Endothelial cell of umbilical vein (primary cell): ENCODE results near the gene CAMTA1. TPM values are rescaled to one million over a fixed set of nuclear protein-coding genes. Genes with fewer than 3 reads are reported as not detected.

ENCODE experiments used
- BruUV-seq: library from RNA; stranded (reverse); fragments of 400-500 nt; replicated peaks from 2 replicates; lab custom pipeline; 2021; lab: Mats Ljungman, UMichigan
- CTCF ChIA-PET: fragments of 300-600, 350-600 bp; sonication (Branson Sonifier 250); formaldehyde crosslinking; loops from one replicate; lab custom pipeline; 2021; ENCODE audit warnings: antibody characterized with exemption, inconsistent platforms; lab: Charles Lee
- POLR2A ChIA-PET: fragments of 300-600, 350-600 bp; sonication (Branson Sonifier 250); formaldehyde crosslinking; loops from one replicate; lab custom pipeline; 2021; ENCODE audit warnings: antibody characterized with exemption, inconsistent platforms; lab: Charles Lee
- DNase-seq: peaks from one replicate; pipeline ENCODE4 v3.0.0-alpha.2; 2011; ENCODE audit warnings: low read depth, low spot score
- FAIRE-seq: peaks from 2 replicates; lab custom pipeline; 2011; peaks lifted over from hg19 to GRCh38; lab: Jason Lieb, UNC
- H2AFZ ChIP-seq: 2 replicates; pipeline ENCODE4 v1.6.0; 2012; ENCODE audit warnings: low read depth, low read length, control low read depth, inconsistent platforms
- H3K27ac ChIP-seq: 2 replicates; pipeline ENCODE4 v1.5.1; 2011; ENCODE audit warnings: low read depth, mild to moderate bottlenecking, control low read depth, low read length, moderate library complexity; ENCODE audit not compliant: insufficient read depth
- H3K27me3 ChIP-seq, 2 experiments: 2 replicates each; pipeline versions ENCODE4 v1.6.0 to v1.6.1; 2011; ENCODE audit warnings: low read length in 2 of 2, mixed read lengths in 1 of 2; ENCODE audit not compliant: control insufficient read depth in 2 of 2, insufficient read depth in 2 of 2
- H3K36me3 ChIP-seq, 2 experiments: 2 replicates in 1 of 2; 3 replicates in 1 of 2; pipeline ENCODE4 v1.5.1; 2011; ENCODE audit warnings: low read length in 2 of 2, mild to moderate bottlenecking in 1 of 2, moderate library complexity in 1 of 2; ENCODE audit not compliant: control insufficient read depth in 2 of 2, insufficient read depth in 2 of 2; ENCODE audit errors: extremely low read depth in 1 of 2
- H3K4me1 ChIP-seq: 3 replicates; pipeline ENCODE4 v1.5.1; 2011; ENCODE audit warnings: mild to moderate bottlenecking, low read length; ENCODE audit not compliant: control insufficient read depth, insufficient read depth; ENCODE audit errors: extremely low read depth
- H3K4me2 ChIP-seq: 2 replicates; pipeline ENCODE4 v1.6.1; 2011; ENCODE audit warnings: low read length, control low read depth, mixed read lengths; ENCODE audit not compliant: insufficient read depth
- H3K4me3 ChIP-seq, 3 experiments: fragments of 200-600 bp in 1 of 3; sonication (generic), shearing (Covaris generic) in 1 of 3; replicated peaks in 1 of 3; 2 replicates each; pipeline ENCODE4 v1.5.1; 2011 to 2016; ENCODE audit warnings: control low read depth in 3 of 3, low read length in 3 of 3, mild to moderate bottlenecking in 2 of 3, inconsistent platforms in 1 of 3, low read depth in 1 of 3, moderate library complexity in 1 of 3; ENCODE audit not compliant: insufficient read depth in 1 of 3
- H3K79me2 ChIP-seq: 2 replicates; pipeline ENCODE4 v1.6.0; 2012; ENCODE audit warnings: low read length, inconsistent platforms; ENCODE audit not compliant: control insufficient read depth, insufficient read depth
- H3K9ac ChIP-seq: replicated peaks from 2 replicates; pipeline ENCODE3; 2011; ENCODE audit warnings: low read length, control low read depth; ENCODE audit not compliant: insufficient read depth; ENCODE audit errors: extremely low read depth
- H3K9me1 ChIP-seq: replicated peaks from 3 replicates; pipeline ENCODE4 v1.6.0; 2011; ENCODE audit warnings: mild to moderate bottlenecking, low read length; ENCODE audit not compliant: control insufficient read depth, insufficient read depth; ENCODE audit errors: extremely low read depth
- H3K9me3 ChIP-seq: replicated peaks from 2 replicates; pipeline ENCODE4 v1.5.1; 2012; ENCODE audit warnings: low read length, inconsistent platforms; ENCODE audit not compliant: control insufficient read depth, insufficient read depth
- H4K20me1 ChIP-seq: replicated peaks from 2 replicates; pipeline ENCODE3; 2011; ENCODE audit warnings: mild to moderate bottlenecking, low read length; ENCODE audit not compliant: control insufficient read depth, insufficient read depth; ENCODE audit errors: extremely low read depth
- CTCF ChIP-seq, 2 donors: IDR thresholded peaks; 1 replicate in 1 of 2; 2 replicates in 1 of 2; pipeline ENCODE4 v1.5.1; 2011; ENCODE audit warnings: low read length in 2 of 2, mild to moderate bottlenecking in 2 of 2, moderate library complexity in 2 of 2, control low read depth in 1 of 2, inconsistent platforms in 1 of 2, low read depth in 1 of 2; ENCODE audit not compliant: insufficient read depth in 1 of 2; ENCODE audit errors: extremely low read depth in 1 of 2
- EZH2 ChIP-seq: IDR thresholded peaks from 2 replicates; pipeline ENCODE4 v1.6.1; 2012; ENCODE audit warnings: borderline replicate concordance, low read depth, mild to moderate bottlenecking, moderate library complexity, low read length, inconsistent platforms; ENCODE audit not compliant: severe bottlenecking
- FOS ChIP-seq: IDR thresholded peaks from 2 replicates; pipeline ENCODE4 v1.6.1; 2011; ENCODE audit warnings: mild to moderate bottlenecking, low read length, moderate library complexity, borderline replicate concordance; ENCODE audit not compliant: insufficient read depth
- GATA2 ChIP-seq: IDR thresholded peaks from 2 replicates; pipeline ENCODE4 v1.7.0; 2011; ENCODE audit warnings: low read depth, mild to moderate bottlenecking, moderate library complexity, mixed read lengths, low read length; ENCODE audit not compliant: insufficient read length, insufficient read depth
- JUN ChIP-seq: IDR thresholded peaks from 2 replicates; pipeline ENCODE4 v1.6.1; 2011; ENCODE audit warnings: borderline replicate concordance, low read depth; ENCODE audit not compliant: insufficient read length, insufficient read depth
- MYC ChIP-seq: IDR thresholded peaks from one replicate; pipeline ENCODE4 v1.6.1; 2011; ENCODE audit warnings: mild to moderate bottlenecking, low read depth, low read length
- POLR2A ChIP-seq: IDR thresholded peaks from 2 replicates; pipeline ENCODE4 v1.6.1; 2012; ENCODE audit warnings: low read depth, mild to moderate bottlenecking, control low read depth, low read length
- POLR2AphosphoS5 ChIP-seq: IDR thresholded peaks from 2 replicates; pipeline ENCODE4 v1.6.1; 2012; ENCODE audit warnings: low read depth, mild to moderate bottlenecking, control low read depth, low read length, moderate library complexity; ENCODE audit not compliant: insufficient read depth
- dilution Hi-C: fragments of 300-500 bp; cut with MboI; formaldehyde crosslinking; loops from one replicate; pipeline ENCODE4 v1.15.0; 2019; ENCODE audit warnings: low sequenced_read_pairs; ENCODE audit not compliant: extremely low pct_ligation_motif_present
- intact Hi-C: fragments of 100-400 bp; cut with micrococcal nuclease; formaldehyde crosslinking; loops from one replicate; pipeline ENCODE4 v1.10.0; 2022
- polyA plus RNA-seq, 4 experiments: library from polyadenylated mRNA; depleted of rRNA in 3 of 4; stranded (reverse) in 3 of 4; unstranded in 1 of 4; fragments of >200 nt; gene quantifications; 2 replicates each; pipeline versions ENCODE4 v1.2.1 to v1.2.3, GENCODE V29; 2011 to 2012; ENCODE audit warnings: missing spikeins in 1 of 4
- total RNA-seq: library from RNA; stranded (reverse); gene quantifications from 2 replicates; pipeline ENCODE4 v1.2.3, GENCODE V29; 2021
- TF ChIP-seq, protein P1 (sequence below): IDR thresholded peaks from 2 replicates; pipeline ENCODE4 v1.6.1; 2011; ENCODE audit not compliant: insufficient read depth, insufficient read length

The CAMTA1 gene
- total and polyA plus RNA-seq, 2 donors (not counting 3 experiments of a cell fraction or from before 2014, with no cell fraction given), result 50.8 to 92.7 TPM

GRCh38 chr1:7177438-7178146 lies 392.3 kb downstream of the CAMTA1 start:
- Histone ChIP-seq H3K4me2 (no peak overlapping the region), H3K4me3 (no peak overlapping the region), H3K79me2 (no peaks in the 10 kb centered on the region), H3K9me3 (no peaks in the 10 kb centered on the region), H3K36me3 (no peaks in the 10 kb centered on the region), H3K4me1 (no peaks in the 10 kb centered on the region), H3K9me1 (no peaks in the 10 kb centered on the region), H3K27ac (no peak overlapping the region), H3K9ac (no peak overlapping the region), H3K27me3 (no peaks in the 10 kb centered on the region), H2AFZ (no peak overlapping the region), H4K20me1 (no peaks in the 10 kb centered on the region)
- no TSS peak for BruUV-seq
- intact Hi-C loops, result no loop called here
- FAIRE-seq, result no peak
- no peak for DNase-seq
- ChIA-PET CTCF (no interaction called here), POLR2A (no interaction called here)
- TF ChIP-seq, protein P1, sequence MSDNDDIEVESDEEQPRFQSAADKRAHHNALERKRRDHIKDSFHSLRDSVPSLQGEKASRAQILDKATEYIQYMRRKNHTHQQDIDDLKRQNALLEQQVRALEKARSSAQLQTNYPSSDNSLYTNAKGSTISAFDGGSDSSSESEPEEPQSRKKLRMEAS, result no peak
- no peak for TF ChIP-seq POLR2AphosphoS5
- TF ChIP-seq GATA2, result no peak
- no peak for TF ChIP-seq EZH2
- no peak for TF ChIP-seq MYC
- no peak for TF ChIP-seq JUN
- TF ChIP-seq POLR2A, result no peak
- TF ChIP-seq CTCF (IDR thresholded peaks at IDR 0.05; ENCODE audit: extremely low read depth in 1 of 2, insufficient read depth in 1 of 2, low read depth in 1 of 2, low read length in 2 of 2), result no peak
- TF ChIP-seq FOS, result no peak
- dilution Hi-C loops, result no loop called here
